ENCODE data around the gene DOCK8. TPM values are rescaled to one million over a fixed set of nuclear protein-coding genes. Genes with fewer than 3 reads are reported as not detected.

Gene DOCK8
- total RNA-seq, 1 experiment from 2014 or later = 2.2 TPM

GRCh38 chr9:494764-495163 lies 280.1 kb downstream of the DOCK8 start:
- Histone ChIP-seq H3K4me3 (no peak overlapping the region), H3K27me3 (no peaks in the 10 kb centered on the region), H3K9me3 (replicated peaks) (no peaks in the 10 kb centered on the region), H3K4me1 (no peaks in the 10 kb centered on the region), H3K27ac (no peak overlapping the region), H3K36me3 (no peaks in the 10 kb centered on the region)
- no peak for DNase-seq

GRCh38 chr9:495739-496138 lies 281.1 kb downstream of the DOCK8 start:
- no peaks in the 10 kb centered on the region for H3K36me3 ChIP-seq
- no peaks in the 10 kb centered on the region for H3K27me3 ChIP-seq
- H3K9me3 ChIP-seq (replicated peaks) = no peaks in the 10 kb centered on the region
- no peak overlapping the region for H3K27ac ChIP-seq
- H3K4me3 ChIP-seq = no peak overlapping the region
- DNase-seq = no peak
- H3K4me1 ChIP-seq = no peaks in the 10 kb centered on the region

DNA sequence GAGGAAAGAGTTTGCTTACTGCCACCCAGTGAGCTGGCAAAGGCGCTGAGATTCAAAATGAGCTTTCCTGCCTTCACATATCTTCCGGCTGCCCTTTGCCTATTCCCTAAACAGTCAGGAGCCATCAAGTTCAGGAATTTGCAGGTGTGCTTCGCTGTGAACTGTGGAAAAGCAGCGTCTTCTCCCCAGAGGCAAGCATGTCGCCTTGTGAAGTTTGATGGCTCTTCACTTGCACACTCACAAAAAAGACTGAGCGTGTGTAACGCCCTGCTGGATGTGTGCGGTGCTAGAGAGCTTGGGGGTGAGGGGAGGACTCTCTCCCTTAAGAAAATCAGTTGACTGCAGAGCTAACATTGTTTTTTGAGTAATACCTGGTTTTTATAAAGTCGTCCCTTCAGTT lies 288.7 kb downstream of the DOCK8 start:
- H3K9me3 ChIP-seq (replicated peaks) = no peaks in the 10 kb centered on the region
- H3K4me1 ChIP-seq = no peaks in the 10 kb centered on the region
- H3K27ac ChIP-seq = no peak overlapping the region
- peak overlapping the region; percentile 63 for H3K4me3 ChIP-seq
- DNase-seq = peak in 1 of 2 experiments; percentile 1
- H3K36me3 ChIP-seq = no peaks in the 10 kb centered on the region
- H3K27me3 ChIP-seq = no peaks in the 10 kb centered on the region; the same call in 1 of the 2 replicates

- H3K27ac ChIP-seq = no peak within 1 kb of the TSS
- peak within 1 kb of the TSS; percentile 63 for H3K4me3 ChIP-seq
- H3K4me1 ChIP-seq = no peaks in the 10 kb centered on the region
- H3K27me3 ChIP-seq = no peaks in the 10 kb centered on the region; the same call in 1 of the 2 replicates
- no peaks in the 10 kb centered on the region for H3K9me3 ChIP-seq (replicated peaks)
- no peaks in the 10 kb centered on the region for H3K36me3 ChIP-seq
- peak; percentile 60 to 69 for DNase-seq
Observed at GRCh38 chr9:503881-504852, 289.5 kb downstream of the DOCK8 start, which contains the start of gene KANK1. KANK1 (plus strand) TSS chr9:504695.

GRCh38 chr9:504921-505740 lies 290.5 kb downstream of the DOCK8 start:
- H3K9me3 ChIP-seq (replicated peaks) = no peaks in the 10 kb centered on the region
- H3K4me3 ChIP-seq = peak overlapping the region; percentile 63; the same call in 1 of the 2 replicates
- H3K27me3 ChIP-seq = no peaks in the 10 kb centered on the region; the same call in 1 of the 2 replicates
- H3K4me1 ChIP-seq = no peaks in the 10 kb centered on the region
- H3K27ac ChIP-seq = no peak overlapping the region
- H3K36me3 ChIP-seq = no peaks in the 10 kb centered on the region
- DNase-seq = no peak

- DNase-seq = no peak
- no peaks in the 10 kb centered on the region for H3K9me3 ChIP-seq (replicated peaks)
- no peaks in the 10 kb centered on the region for H3K36me3 ChIP-seq
- no peak overlapping the region for H3K27ac ChIP-seq
- H3K27me3 ChIP-seq = no peaks in the 10 kb centered on the region; the same call in 1 of the 2 replicates
- no peaks in the 10 kb centered on the region for H3K4me1 ChIP-seq
- no peak overlapping the region for H3K4me3 ChIP-seq
Observed at GRCh38 chr9:505741-506059, 291.0 kb downstream of the DOCK8 start.

DNA sequence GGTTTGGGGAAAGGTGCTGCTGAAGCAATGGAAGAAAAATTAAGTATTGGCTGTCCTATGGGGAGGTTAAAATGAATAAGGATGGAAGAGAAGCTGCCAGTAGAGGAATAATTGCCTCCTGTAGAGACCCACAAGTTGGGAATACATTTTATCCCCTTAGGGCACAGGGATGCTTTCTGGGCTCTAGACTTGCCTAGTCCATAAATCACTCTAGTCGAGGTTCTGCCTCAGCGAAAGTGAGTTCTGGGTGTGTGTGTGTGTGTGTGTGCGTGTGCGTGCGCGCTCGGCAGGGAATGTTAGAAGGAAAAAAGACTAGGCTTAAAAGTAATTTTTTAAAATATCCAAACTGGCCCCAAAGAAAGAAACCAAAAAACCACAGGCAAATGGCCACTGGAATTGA lies 291.6 kb downstream of the DOCK8 start:
- no peaks in the 10 kb centered on the region for H3K36me3 ChIP-seq

DNA sequence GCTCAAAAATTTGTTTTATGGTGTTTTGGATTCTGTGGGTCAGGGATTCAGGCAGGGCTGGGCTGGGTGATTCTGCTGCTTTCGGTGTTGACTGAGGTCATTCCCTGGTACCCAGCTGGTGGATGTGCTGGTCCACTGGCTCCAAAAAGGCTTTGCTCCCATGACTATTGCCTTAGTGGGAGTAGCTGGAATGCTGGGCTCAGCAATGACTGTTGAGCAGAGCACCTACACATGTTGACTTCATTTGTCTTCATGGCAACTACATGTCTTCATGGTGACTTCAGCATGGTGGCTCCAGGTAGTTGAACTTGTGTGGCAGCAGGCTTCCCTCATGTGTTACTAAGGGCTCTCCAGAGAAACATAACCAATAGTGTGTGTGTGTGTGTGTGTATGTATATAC lies 297.2 kb downstream of the DOCK8 start:
- DNase-seq = no peak
- no peak overlapping the region for H3K4me3 ChIP-seq
- no peaks in the 10 kb centered on the region for H3K4me1 ChIP-seq
- no peaks in the 10 kb centered on the region for H3K36me3 ChIP-seq
- no peaks in the 10 kb centered on the region; the same call in 1 of the 2 replicates for H3K9me3 ChIP-seq (replicated peaks)
- H3K27ac ChIP-seq = no peak overlapping the region
- H3K27me3 ChIP-seq = no peaks in the 10 kb centered on the region

More for the DNA sequence above, 291.6 kb downstream of the DOCK8 start:
- Histone ChIP-seq H3K4me3 (no peak overlapping the region), H3K4me1 (no peaks in the 10 kb centered on the region), H3K9me3 (replicated peaks) (no peaks in the 10 kb centered on the region), H3K27ac (no peak overlapping the region), H3K27me3 (no peaks in the 10 kb centered on the region; the same call in 1 of the 2 replicates)
- no peak for DNase-seq

- no peak overlapping the region for H3K27ac ChIP-seq
- H3K36me3 ChIP-seq = no peaks in the 10 kb centered on the region
- H3K4me3 ChIP-seq = no peak overlapping the region
- no peak for DNase-seq
- H3K4me1 ChIP-seq = no peaks in the 10 kb centered on the region
- no peaks in the 10 kb centered on the region for H3K27me3 ChIP-seq
- H3K9me3 ChIP-seq (replicated peaks) = no peaks in the 10 kb centered on the region; the same call in 1 of the 2 replicates
Observed at GRCh38 chr9:512555-513272, 298.0 kb downstream of the DOCK8 start.

Other genes with a start within 250 kb of the DOCK8 start
- gene WASHC1, start 185.4 kb upstream of the DOCK8 start, total RNA-seq (2014; rRNA removed; shearing (Covaris generic)) = 4.4 and 6.2 TPM in 2 replicates
- 1.4 TPM in 2 replicates for gene FOXD4, start 96.4 kb upstream of the DOCK8 start, total RNA-seq (2014; rRNA removed; shearing (Covaris generic))
- gene ZNG1A, start 35.8 kb upstream of the DOCK8 start, total RNA-seq (2014; rRNA removed; shearing (Covaris generic)) = 79.4 and 91.8 TPM in 2 replicates